GM12878 (cell line): ENCODE results near the gene HPF1. TPM values are rescaled to one million over a fixed set of nuclear protein-coding genes. Genes with fewer than 3 reads are reported as not detected.

Experiments used
- ATAC-seq: fragments of 200-7000 bp; cut with Tn5 transposase; 3 replicates; pipeline ENCODE4 v1.9.1; 2020; ENCODE audit warnings: mild to moderate bottlenecking, moderate library complexity
- BruUV-seq: library from RNA; stranded (reverse); fragments of 400-500 nt; replicated peaks from 2 replicates; lab custom pipeline; 2021; lab: Mats Ljungman, UMichigan
- CTCF ChIA-PET: fragments of 300-600 bp; sonication (Branson Sonifier 250); formaldehyde crosslinking; extraction: SDS; loops from one replicate; lab custom pipeline; 2021; ENCODE audit warnings: inconsistent platforms; lab: Yijun Ruan, JAX
- POLR2A ChIA-PET: fragments of 350-600 bp; formaldehyde crosslinking; extraction: SDS; loops from one replicate; lab custom pipeline; 2021; ENCODE audit warnings: inconsistent platforms; lab: Charles Lee
- RAD21 ChIA-PET: fragments of 300-600 bp; sonication (Branson Sonifier 250); formaldehyde crosslinking; loops from one replicate; lab custom pipeline; 2023; ENCODE audit warnings: antibody characterized with exemption; ENCODE audit not compliant: unreplicated experiment; lab: Charles Lee
- SMC1A ChIA-PET: fragments of 300-600 bp; sonication (Branson Sonifier 250); formaldehyde crosslinking; loops from one replicate; lab custom pipeline; 2023; ENCODE audit not compliant: unreplicated experiment, uncharacterized antibody; lab: Charles Lee
- DNase-seq: peaks from one replicate; pipeline ENCODE4 v3.0.0-alpha.2; 2011; ENCODE audit warnings: low read depth, low spot score
- FAIRE-seq: peaks from 3 replicates; lab custom pipeline; 2011; peaks lifted over from hg19 to GRCh38; lab: Jason Lieb, UNC
- H2AFZ ChIP-seq: 2 replicates; pipeline ENCODE4 v1.6.0; 2011; ENCODE audit warnings: low read depth, low read length, control low read depth; ENCODE audit not compliant: control insufficient read depth
- H3K27ac ChIP-seq: 2 replicates; pipeline ENCODE4 v1.5.1; 2011; ENCODE audit warnings: control low read depth; ENCODE audit not compliant: control insufficient read depth, insufficient read depth
- H3K27me3 ChIP-seq, 2 experiments: replicated peaks in 1 of 2; 2 replicates each; pipeline versions ENCODE4 v1.6.0 to v1.6.1; 2011; ENCODE audit warnings: low read length in 1 of 2; ENCODE audit not compliant: control insufficient read depth in 2 of 2, insufficient read depth in 2 of 2
- H3K36me3 ChIP-seq, 2 experiments: 2 replicates each; pipeline ENCODE4 v1.5.1; 2011; ENCODE audit warnings: low read length in 1 of 2; ENCODE audit not compliant: control insufficient read depth in 2 of 2, insufficient read depth in 2 of 2
- H3K4me1 ChIP-seq: 2 replicates; pipeline ENCODE4 v1.6.1; 2011; ENCODE audit warnings: mild to moderate bottlenecking, low read length, moderate library complexity, mixed read lengths; ENCODE audit not compliant: control insufficient read depth, insufficient read depth
- H3K4me2 ChIP-seq: 2 replicates; pipeline ENCODE4 v1.6.0; 2011; ENCODE audit warnings: control low read depth; ENCODE audit not compliant: control insufficient read depth, insufficient read depth
- H3K4me3 ChIP-seq: fragments of 200-600 bp; sonication (generic); 2 replicates; pipeline ENCODE4 v1.5.1; 2016
- H3K79me2 ChIP-seq: 2 replicates; pipeline ENCODE4 v1.6.0; 2011; ENCODE audit warnings: low read length; ENCODE audit not compliant: control insufficient read depth, insufficient read depth
- H3K9ac ChIP-seq: 2 replicates; pipeline ENCODE4 v1.8.0; 2011; ENCODE audit warnings: low read length, control low read depth, mixed read lengths; ENCODE audit not compliant: control insufficient read depth, insufficient read depth
- H3K9me3 ChIP-seq: replicated peaks from 3 replicates; pipeline ENCODE4 v1.5.1; 2011; ENCODE audit warnings: mild to moderate bottlenecking, low read length; ENCODE audit not compliant: control insufficient read depth, insufficient read depth
- H4K20me1 ChIP-seq: 2 replicates; pipeline ENCODE4 v1.6.0; 2011; ENCODE audit not compliant: control insufficient read depth, insufficient read depth
- CBX5 ChIP-seq: sonication (generic); IDR thresholded peaks from 2 replicates; pipeline ENCODE4 v1.6.1; 2016; ENCODE audit warnings: low read depth, moderate library complexity, mild to moderate bottlenecking, inconsistent platforms
- ETV6 ChIP-seq, 2 experiments: fragments of 450-650 bp in 1 of 2; IDR thresholded peaks in 1 of 2; conservative IDR thresholded peaks in 1 of 2; 2 replicates each; pipeline ENCODE4 v1.6.1; 2014; ENCODE audit warnings: antibody characterized with exemption in 1 of 2, borderline replicate concordance in 1 of 2, low read depth in 1 of 2, mild to moderate bottlenecking in 1 of 2, moderate library complexity in 1 of 2
- HCFC1 ChIP-seq: fragments of 150-350 bp; IDR thresholded peaks from 2 replicates; pipeline ENCODE4 v1.6.1; 2014; ENCODE audit warnings: low read length
- POLR2A ChIP-seq: IDR thresholded peaks from 2 replicates; pipeline ENCODE4 v1.6.1; 2011; ENCODE audit warnings: low read depth, mild to moderate bottlenecking, low read length
- REST ChIP-seq: IDR thresholded peaks from 2 replicates; pipeline ENCODE4 v1.6.1; 2012; ENCODE audit warnings: mild to moderate bottlenecking, low read depth, low read length
- ZNF274 ChIP-seq: IDR thresholded peaks from one replicate; pipeline ENCODE4 v1.8.0; 2011; ENCODE audit not compliant: insufficient read length, insufficient read depth
- WGBS: methylation state at CpG from one replicate; pipeline ENCODE4 v1.1.6; 2016; ENCODE audit warnings: low lambda C conversion rate; ENCODE audit not compliant: insufficient replicate concordance, insufficient coverage; ENCODE audit errors: missing lambda C conversion rate; 5-methylcytosine and 5-hydroxymethylcytosine counted together
- in situ Hi-C: fragments of 300-500 bp; cut with MboI; formaldehyde crosslinking; loops from 9 replicates; pipeline ENCODE4 v1.14.3; 2018; ENCODE audit warnings: mixed read lengths
- intact Hi-C: fragments of 100-400 bp; cut with micrococcal nuclease; formaldehyde crosslinking; loops from one replicate; pipeline ENCODE4 v1.14.2; 2022; ENCODE audit not compliant: unreplicated experiment
- polyA plus RNA-seq, 11 experiments: library from polyadenylated mRNA; depleted of rRNA in 4 of 11; unstranded in 6 of 11; stranded (reverse) in 5 of 11; fragments of >200 nt; fragmentation: Nextera tagmentation in 4 of 11; fragmentation: Illumina TruSeq in 1 of 11; extraction: Ambion mirVana in 4 of 11; extraction: Trizol in 1 of 11; gene quantifications; 1 replicate in 1 of 11; 2 replicates in 10 of 11; pipeline versions ENCODE4 v1.2.1 to v1.2.3, GENCODE V29; 2011 to 2016; ENCODE audit warnings: inconsistent platforms in 2 of 11, missing spikeins in 2 of 11, low read depth in 1 of 11
- total RNA-seq, 4 experiments: library from RNA; depleted of rRNA in 3 of 4; stranded (reverse); fragments of >200 nt in 3 of 4; fragmentation: Illumina TruSeq in 1 of 4; extraction: Trizol in 1 of 4; gene quantifications; 2 replicates each; pipeline versions ENCODE4 v1.2.1 to v1.2.3, GENCODE V29; 2013 to 2021
- TF ChIP-seq, protein P1 (sequence below): IDR thresholded peaks from 2 replicates; pipeline ENCODE4 v1.6.1; 2012; ENCODE audit warnings: low read depth, low read length, improper control_type of control experiment

HPF1 gene
- total and polyA plus RNA-seq, 10 of the 15 experiments (the other 5 are each of a cell fraction or from before 2014, with no cell fraction given), result 31.2 to 93.5 (median 48.7) TPM

GRCh38 chr4:169766741-169767140, 9.0 kb upstream of the HPF1 start (continued):
- no peak for TF ChIP-seq REST
- no peak for TF ChIP-seq POLR2A
- TF ChIP-seq, protein P1, sequence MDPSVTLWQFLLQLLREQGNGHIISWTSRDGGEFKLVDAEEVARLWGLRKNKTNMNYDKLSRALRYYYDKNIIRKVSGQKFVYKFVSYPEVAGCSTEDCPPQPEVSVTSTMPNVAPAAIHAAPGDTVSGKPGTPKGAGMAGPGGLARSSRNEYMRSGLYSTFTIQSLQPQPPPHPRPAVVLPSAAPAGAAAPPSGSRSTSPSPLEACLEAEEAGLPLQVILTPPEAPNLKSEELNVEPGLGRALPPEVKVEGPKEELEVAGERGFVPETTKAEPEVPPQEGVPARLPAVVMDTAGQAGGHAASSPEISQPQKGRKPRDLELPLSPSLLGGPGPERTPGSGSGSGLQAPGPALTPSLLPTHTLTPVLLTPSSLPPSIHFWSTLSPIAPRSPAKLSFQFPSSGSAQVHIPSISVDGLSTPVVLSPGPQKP, result no peak
- no peak for TF ChIP-seq ETV6 (conservative IDR thresholded peaks at IDR 0.05 in 1 of 2, IDR thresholded peaks at IDR 0.05 in 1 of 2; ENCODE audit: borderline replicate concordance in 1 of 2, low read depth in 1 of 2)
- TF ChIP-seq, all 136 proteins: peak for 0

DNA sequence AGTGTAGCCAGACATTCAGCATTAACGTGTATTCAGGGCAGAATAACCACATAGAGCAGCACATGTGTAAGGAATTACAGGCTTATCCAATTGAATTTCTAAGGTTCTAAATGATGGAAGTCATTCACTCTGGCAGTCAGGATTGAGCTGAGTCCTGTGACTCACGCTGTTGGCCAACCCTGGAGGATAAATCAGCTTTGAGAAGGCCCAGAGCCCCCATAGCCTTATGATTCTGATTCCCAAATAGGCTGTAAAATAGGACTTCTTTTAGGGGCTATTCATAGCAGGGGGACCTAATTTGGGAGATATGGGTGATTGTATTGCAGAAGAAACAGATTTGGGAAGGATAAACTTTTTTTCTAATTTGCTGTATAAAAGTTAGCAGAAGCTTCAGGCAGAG, 8.1 kb upstream of the HPF1 start:
- FAIRE-seq, result no peak
- Histone ChIP-seq H2AFZ (no peak overlapping the region), H3K9ac (no peak overlapping the region)
- in situ Hi-C loops, result no loop called here
- CTCF ChIA-PET, result interaction anchor here (1.1 to 2.2 kb wide), 3 partner anchors 22 to 145 kb away, joined by 3 to 5 read pairs (median 3); partner anchors contain the start of gene CLCN3
- TF ChIP-seq CBX5 (no peak), ZNF274 (no peak), HCFC1 (no peak)
- TF ChIP-seq, all 136 proteins: peak for 0
- Histone ChIP-seq H3K27me3 (no peaks in the 10 kb centered on the region), H3K79me2 (no peaks in the 10 kb centered on the region), H3K4me2 (no peak overlapping the region), H3K36me3 (no peaks in the 10 kb centered on the region), H3K4me1 (no peaks in the 10 kb centered on the region), H4K20me1 (no peaks in the 10 kb centered on the region), H3K9me3 (no peaks in the 10 kb centered on the region), H3K4me3 (no peak overlapping the region), H3K27ac (no peak overlapping the region)
- 26% methylated on average over 2 of the region's 2 CpGs for WGBS
- ChIA-PET RAD21 (interaction anchor here (0.7 kb wide), 1 partner anchor 263 kb away, joined by 3 read pairs; no protein-coding TSS in a partner anchor), POLR2A (no interaction called here), SMC1A (interaction anchor here (0.9 kb wide), 1 partner anchor 9 kb away, joined by 3 read pairs; no protein-coding TSS in a partner anchor)
- ATAC-seq (no peak), DNase-seq (no peak)
- BruUV-seq, result no TSS peak
- intact Hi-C loops, result no loop called here
